ENCODE results near the gene L1CAM.
A peak's percentile ranks its signal among the peaks of the same experiment; 100 is the strongest.
"Not testable (repeated sequence)": the region's sequence is repeated elsewhere in the genome, so short reads cannot be mapped to it uniquely, and the experiment has no call there.

Gene L1CAM

GRCh38 chrX:153827903-153828302, 58.1 kb downstream of the L1CAM start:
- no peak for DNase-seq

DNA sequence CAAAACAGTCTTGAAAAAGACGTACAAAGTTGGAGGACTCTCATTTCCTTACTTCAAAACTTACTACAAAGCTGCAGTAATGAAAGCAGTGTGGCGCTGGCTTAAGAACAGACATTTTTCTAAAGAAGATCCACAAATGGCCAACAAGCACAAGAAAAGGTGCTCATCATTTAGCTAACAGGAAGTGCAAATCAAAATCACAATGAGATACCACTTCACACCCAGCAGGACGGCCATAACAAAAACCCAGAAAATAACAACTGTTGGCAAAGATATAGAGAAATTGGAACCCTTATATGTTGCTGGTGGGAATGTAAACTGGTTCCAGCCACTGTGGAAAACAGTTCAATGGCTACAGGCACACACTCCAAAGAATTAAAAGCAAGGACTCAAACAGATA, 59.0 kb downstream of the L1CAM start:
- DNase-seq = no peak

GRCh38 chrX:153825042-153825441, 60.9 kb downstream of the L1CAM start:
- DNase-seq = no peak

- no peak for DNase-seq
Measured at GRCh38 chrX:153824348-153824747, 61.6 kb downstream of the L1CAM start.

DNA sequence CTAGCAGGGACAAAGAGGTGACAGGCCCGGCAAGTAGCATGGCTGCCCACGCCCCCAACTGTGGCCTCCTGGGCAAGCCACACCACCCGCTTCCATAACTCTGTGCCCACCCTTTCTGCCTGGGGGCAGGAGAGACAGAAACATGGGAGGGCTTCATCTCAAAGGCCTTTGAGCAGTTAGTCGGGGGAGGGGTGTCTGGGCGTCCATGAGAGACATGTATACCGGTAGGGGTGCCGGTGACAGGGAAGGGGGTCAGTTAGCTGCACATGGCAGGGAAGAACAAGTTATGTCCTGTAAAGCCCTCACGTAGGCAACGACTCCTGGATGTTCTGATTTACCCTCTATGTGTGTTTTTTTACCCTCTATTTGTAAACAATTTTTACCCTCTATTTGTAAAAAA, 64.9 kb downstream of the L1CAM start:
- no peak for DNase-seq

- no peak for DNase-seq
Measured at GRCh38 chrX:153820601-153821000, 65.4 kb downstream of the L1CAM start.

GRCh38 chrX:153819384-153820040, 66.5 kb downstream of the L1CAM start:
- DNase-seq = no peak

DNA sequence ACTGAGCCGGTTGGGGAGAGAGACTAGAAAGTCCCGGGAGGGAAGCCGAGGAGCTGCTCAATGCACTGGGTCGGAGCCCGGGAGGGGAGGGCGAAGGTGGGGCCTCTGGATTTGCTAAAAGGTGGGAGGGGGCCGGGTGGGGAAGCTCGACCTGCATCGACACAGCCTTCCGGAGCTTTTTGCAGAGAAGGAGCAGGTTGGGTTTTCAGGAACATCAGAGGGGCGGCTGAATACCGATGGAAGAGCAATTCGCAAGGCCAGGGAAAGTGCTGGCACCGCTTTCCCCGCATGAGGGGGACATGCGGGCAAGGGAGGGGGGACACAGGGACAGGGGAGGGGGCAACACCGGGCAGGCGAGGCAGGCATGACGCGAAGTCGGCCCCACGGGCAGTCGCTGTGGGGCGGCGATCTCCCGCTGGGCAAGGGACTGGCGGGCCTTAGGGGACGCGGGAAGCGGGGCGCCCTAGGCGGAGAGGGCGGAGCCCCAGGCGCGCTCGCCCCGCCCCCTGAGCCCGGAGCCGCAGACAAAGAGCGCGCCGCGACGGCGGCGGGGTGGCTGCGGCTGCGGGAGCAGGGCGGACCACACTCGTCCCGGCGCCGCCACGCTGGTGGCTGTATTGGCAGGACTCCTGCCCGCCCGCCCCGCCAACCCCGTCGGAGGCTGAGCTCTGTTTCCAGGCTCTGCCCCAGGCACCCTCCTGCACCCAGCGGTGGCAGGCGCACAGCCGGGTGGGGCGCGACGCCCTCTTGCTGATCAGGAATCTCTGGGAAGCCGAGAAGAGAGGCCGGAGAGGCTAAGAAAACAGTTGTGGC, 67.2 kb downstream of the L1CAM start:
- peak; percentile 14 for DNase-seq

GRCh38 chrX:153818064-153818463, 67.9 kb downstream of the L1CAM start:
- not testable (repeated sequence) for DNase-seq

DNA sequence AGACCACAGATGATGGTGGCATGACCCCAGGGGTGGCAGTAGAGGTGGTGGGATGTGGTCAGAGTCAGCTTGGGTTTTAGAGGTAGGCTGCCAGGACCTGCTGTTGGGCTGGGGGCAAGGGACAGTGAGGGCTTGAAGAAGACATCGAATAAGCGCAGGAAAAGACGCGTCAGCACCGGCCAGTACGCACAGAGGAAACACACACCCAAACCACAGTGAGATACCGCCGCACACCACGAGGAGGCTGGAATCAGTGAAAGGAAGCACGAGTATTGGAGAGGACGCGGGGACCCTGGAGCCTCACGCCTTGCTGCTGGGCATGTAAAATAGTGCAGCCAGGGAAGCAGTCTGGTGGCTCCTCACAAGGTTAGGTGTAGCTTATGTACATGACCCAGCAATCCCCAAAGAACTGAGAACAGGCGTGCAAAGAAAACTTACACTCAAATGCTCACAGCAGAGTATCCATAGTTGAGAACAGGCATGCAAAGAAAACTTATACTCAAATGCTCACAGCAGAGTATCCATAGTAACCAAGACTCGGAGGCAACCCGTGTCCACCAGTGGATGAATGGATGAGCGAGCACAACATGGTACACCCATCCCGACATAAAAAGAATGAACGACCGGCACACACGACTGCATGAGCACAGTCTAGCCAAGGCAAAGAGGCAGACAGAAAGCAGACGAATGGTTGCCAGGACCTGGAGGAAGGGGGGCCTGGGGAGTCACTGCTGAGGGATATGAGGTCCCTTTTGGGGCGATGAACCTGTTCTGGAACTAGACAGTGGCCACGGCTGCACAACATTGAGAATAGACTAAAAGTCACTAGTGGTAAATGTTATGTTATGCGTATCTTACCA, 68.9 kb downstream of the L1CAM start:
- DNase-seq = no peak

GRCh38 chrX:153814591-153815315, 71.2 kb downstream of the L1CAM start:
- no peak for DNase-seq

DNA sequence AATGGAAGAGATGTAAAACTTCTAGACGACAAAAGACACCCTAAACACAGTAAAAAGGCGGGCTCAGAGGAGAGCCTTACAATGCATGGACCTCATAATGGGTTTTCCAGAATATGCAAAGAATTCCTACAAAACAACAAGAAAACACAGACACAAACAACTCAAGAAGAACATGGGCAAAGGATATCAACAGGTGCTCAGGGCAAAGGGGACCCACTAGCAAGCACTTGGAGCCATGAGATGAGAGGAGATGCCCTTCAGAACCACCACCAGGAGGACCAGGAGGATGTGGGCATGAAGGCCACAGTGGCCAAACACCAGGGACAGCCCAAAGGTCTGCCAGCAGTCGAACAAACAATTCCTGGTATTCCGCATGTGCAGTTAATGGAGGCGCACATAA, 72.8 kb downstream of the L1CAM start:
- DNase-seq = no peak

DNA sequence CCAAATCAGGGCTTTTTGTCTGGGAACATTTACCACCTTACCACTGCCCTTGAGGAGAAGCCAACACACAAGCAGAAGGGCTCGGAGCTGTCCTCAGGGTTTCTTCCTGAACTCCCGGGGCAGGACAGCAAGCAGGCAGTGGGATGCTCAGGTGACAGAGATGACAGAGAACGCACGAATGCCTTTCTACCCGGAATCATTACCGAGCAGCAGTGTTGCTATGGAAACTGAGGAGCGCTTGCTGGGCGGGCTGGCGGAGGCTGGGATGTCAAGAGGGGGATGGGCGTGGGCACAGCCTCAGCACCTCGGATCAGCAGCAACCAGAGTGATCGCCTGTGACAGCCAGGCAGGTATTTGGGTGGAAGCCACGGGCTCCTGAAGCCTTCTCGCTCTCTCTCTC, 73.8 kb downstream of the L1CAM start:
- DNase-seq = no peak

Measured in fibroblast of skin of right quadriceps (primary cell).